Measurements from ENCODE around the gene AAR2. TPM values are rescaled to one million over a fixed set of nuclear protein-coding genes. Genes with fewer than 3 reads are reported as not detected.

The AAR2 gene
- total RNA-seq, 1 experiment from 2014 or later, result 22.5 TPM

Other genes starting within 250 kb of the AAR2 start
- 37.7 to 38.7 TPM (median 38.1 TPM) in 3 replicates for gene EPB41L1, start 81.7 kb upstream of the AAR2 start, total RNA-seq (2021)
- gene DLGAP4, start 69.9 kb downstream of the AAR2 start, total RNA-seq (2021), result 52.6 to 54.6 TPM (median 54.6 TPM) in 3 replicates